ENCODE results near the gene METTL22. TPM values are rescaled to one million over a fixed set of nuclear protein-coding genes. Genes with fewer than 3 reads are reported as not detected.

The METTL22 gene
- total and polyA plus RNA-seq, 12 donors = 8.4 to 67.1 (median 25.3) TPM

- no peaks in the 10 kb centered on the region for H3K4me1 ChIP-seq (replicated peaks in 1 of 2)
- no peaks in the 10 kb centered on the region for H3K9me3 ChIP-seq (replicated peaks in 1 of 3)
- no peak overlapping the region for H3K4me3 ChIP-seq
- H3K36me3 ChIP-seq (replicated peaks in 1 of 2) = no peaks in the 10 kb centered on the region
- TF ChIP-seq POLR2A (IDR thresholded peaks at IDR 0.05) (no peak), CTCF (IDR thresholded peaks at IDR 0.05) (no peak)
- no peak for DNase-seq
- 55 to 67% (median 61%) methylated on average over 9 of the region's 9 CpGs for WGBS, 4 donors
- no peak overlapping the region for H3K27ac ChIP-seq
- H3K27me3 ChIP-seq = no peaks in the 10 kb centered on the region
- intact Hi-C loops (cut with DNase I) = no loop called here
Measured at GRCh38 chr16:8614435-8615029, 7.0 kb upstream of the METTL22 start.

DNA sequence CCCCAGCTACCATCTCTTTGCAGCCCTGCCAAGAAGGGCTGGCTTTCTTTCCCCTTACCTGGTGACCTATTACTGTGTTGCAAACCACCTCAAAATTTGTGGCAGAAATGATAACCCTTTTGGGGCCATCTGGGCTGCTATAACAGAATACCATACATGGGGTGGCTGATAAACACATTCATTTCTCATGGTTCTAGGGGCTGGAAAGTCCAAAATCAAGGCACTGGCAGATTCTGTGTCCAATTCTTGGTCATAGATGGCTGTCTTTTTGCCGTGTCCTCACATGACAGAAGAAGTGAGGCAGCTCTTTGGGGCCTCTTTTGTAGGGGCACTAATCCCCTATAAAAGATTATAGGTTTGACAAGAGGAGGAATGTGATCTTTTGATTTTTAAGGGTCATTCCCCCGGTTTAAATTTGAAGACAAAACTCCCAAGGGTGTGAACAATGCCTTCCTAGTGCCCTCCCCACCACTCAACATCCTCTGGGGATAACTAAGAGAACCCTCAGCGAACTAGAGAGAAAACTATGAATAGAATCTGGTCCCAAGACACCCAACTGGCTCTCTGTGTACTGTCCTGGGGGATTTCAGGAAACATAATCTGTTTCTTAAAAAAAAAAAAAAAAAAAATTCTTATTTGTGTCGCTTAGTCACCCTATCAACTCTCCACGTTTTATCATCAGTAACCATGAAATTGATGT is 1.7 kb upstream of the METTL22 start:
- no peak for DNase-seq
- Histone ChIP-seq H3K27ac (no peak overlapping the region), H3K4me1 (replicated peaks in 1 of 2) (peaks cover 10 to 24% of the 10 kb centered on the region in 2 donors), H3K36me3 (replicated peaks in 1 of 2) (no peaks in the 10 kb centered on the region), H3K9me3 (replicated peaks in 1 of 3) (no peaks in the 10 kb centered on the region), H3K4me3 (no peak overlapping the region), H3K27me3 (no peaks in the 10 kb centered on the region)
- 69 to 70% (median 69%) methylated on average over 5 of the region's 5 CpGs for WGBS, 4 donors
- intact Hi-C loops (cut with DNase I) = no loop called here
- TF ChIP-seq POLR2A (IDR thresholded peaks at IDR 0.05) (no peak), CTCF (IDR thresholded peaks at IDR 0.05) (no peak)

DNA sequence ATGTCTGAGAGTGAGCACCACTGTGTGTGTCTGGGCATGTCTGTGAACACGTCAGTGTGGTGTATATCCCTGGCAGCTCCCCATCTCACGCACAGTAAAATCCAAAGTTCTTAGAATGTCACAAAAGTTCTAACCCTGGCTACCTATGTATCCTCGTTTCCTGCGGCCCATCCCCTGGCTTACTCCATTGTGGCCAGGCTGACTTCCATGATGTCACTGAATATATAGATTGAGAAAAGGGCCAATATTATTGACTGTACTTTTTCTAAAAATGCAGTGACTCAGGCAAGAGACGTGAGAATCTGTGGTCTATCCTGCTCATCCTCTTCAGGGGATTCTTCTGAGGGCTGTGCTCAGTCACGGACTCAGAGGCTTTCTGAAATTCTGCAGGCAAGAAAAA is 963 bp upstream of the METTL22 start:
- intact Hi-C loops (cut with DNase I) = no loop called here
- Histone ChIP-seq H3K27ac (no peak overlapping the region), H3K4me3 (no peak overlapping the region), H3K9me3 (replicated peaks in 1 of 3) (no peaks in the 10 kb centered on the region), H3K27me3 (no peaks in the 10 kb centered on the region), H3K36me3 (replicated peaks in 1 of 2) (peaks cover 0 to 3% of the 10 kb centered on the region in 2 donors), H3K4me1 (replicated peaks in 1 of 2) (peaks cover 10 to 29% of the 10 kb centered on the region in 2 donors)
- DNase-seq = no peak
- TF ChIP-seq CTCF (IDR thresholded peaks at IDR 0.05) (no peak), POLR2A (IDR thresholded peaks at IDR 0.05) (no peak)
- 69 to 81% (median 78%) methylated on average over 5 to 6 of the region's 6 CpGs for WGBS, 4 donors

DNA sequence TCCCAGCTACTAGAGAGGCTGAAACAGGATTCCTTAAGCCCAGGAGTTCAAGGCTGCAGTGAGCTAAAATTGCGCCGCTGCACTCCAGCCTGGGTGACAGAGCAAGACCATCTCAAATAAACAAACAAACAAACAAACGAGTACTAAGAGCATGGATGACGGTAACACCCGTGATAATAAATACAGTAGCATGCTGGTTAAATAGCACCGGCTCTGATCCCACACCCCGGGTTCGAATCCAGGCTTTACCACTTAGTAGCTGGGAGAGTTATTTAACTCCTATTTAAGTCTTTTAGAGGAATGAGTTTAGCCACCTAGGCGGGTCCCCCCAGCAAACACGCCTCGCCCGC is 301 bp upstream of the METTL22 start:
- TF ChIP-seq CTCF (IDR thresholded peaks at IDR 0.05) = no peak
- TF ChIP-seq POLR2A (IDR thresholded peaks at IDR 0.05) = no peak
- Histone ChIP-seq H3K4me3 (peak overlapping the region in 3 of 4 donors; percentile 45 to 91 (median 89)), H3K9me3 (replicated peaks in 1 of 3) (no peaks in the 10 kb centered on the region), H3K36me3 (replicated peaks in 1 of 2) (peaks cover 0 to 9% of the 10 kb centered on the region in 2 donors), H3K27me3 (no peaks in the 10 kb centered on the region), H3K4me1 (replicated peaks in 1 of 2) (peaks cover 10 to 29% of the 10 kb centered on the region in 2 donors), H3K27ac (peak overlapping the region in 3 of 5 donors; percentile 65 to 88 (median 83))
- WGBS, 4 donors = 15 to 20% (median 16%) methylated on average over 10 to 12 of the region's 12 CpGs
- no peak for DNase-seq
- intact Hi-C loops (cut with DNase I) = no loop called here

Data from adrenal gland (tissue), 12 donors.